ENCODE measurements around the gene VPS41. TPM values are rescaled to one million over a fixed set of nuclear protein-coding genes. Genes with fewer than 3 reads are reported as not detected.
"Not testable (repeated sequence)": the region's sequence is repeated elsewhere in the genome, so short reads cannot be mapped to it uniquely, and the experiment has no call there.

Gene VPS41
- total and polyA plus RNA-seq, 11 donors = 6.0 to 55.8 (median 42.8) TPM

DNA sequence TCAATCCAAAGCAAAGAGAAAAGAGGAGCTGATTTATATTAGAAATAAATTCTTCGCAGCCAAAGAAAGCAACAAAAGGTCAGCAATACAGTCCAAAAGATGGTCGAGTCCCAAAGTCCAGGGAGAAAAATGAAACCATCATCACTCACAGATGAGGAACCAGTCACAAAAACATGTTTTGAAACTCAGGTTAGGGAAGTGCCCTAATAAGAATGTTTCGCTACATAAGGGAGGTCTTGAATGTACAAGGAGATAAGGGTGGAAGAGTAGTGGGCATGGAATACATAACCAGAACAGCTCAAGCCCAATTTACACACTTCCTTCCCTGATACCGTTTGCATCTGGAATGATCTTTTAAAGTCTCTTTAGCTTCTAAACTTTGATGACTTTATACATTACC is 53.6 kb downstream of the VPS41 start:
- intact Hi-C loops (cut with DNase I) = no loop called here
- no peak overlapping the region for H3K4me3 ChIP-seq
- H3K4me1 ChIP-seq = peaks cover 0 to 5% (median 0%) of the 10 kb centered on the region in 12 donors
- no peak for TF ChIP-seq CTCF (IDR thresholded peaks at IDR 0.05)
- TF ChIP-seq POLR2A (IDR thresholded peaks at IDR 0.05) = no peak
- H3K27me3 ChIP-seq = no peaks in the 10 kb centered on the region
- ATAC-seq (no peak), DNase-seq (no peak)
- 69 to 89% (median 82%) methylated on average over 4 of the region's 4 CpGs for WGBS, 4 donors
- H3K36me3 ChIP-seq = no peaks in the 10 kb centered on the region
- H3K27ac ChIP-seq = no peak overlapping the region
- H3K9me3 ChIP-seq = no peaks in the 10 kb centered on the region

DNA sequence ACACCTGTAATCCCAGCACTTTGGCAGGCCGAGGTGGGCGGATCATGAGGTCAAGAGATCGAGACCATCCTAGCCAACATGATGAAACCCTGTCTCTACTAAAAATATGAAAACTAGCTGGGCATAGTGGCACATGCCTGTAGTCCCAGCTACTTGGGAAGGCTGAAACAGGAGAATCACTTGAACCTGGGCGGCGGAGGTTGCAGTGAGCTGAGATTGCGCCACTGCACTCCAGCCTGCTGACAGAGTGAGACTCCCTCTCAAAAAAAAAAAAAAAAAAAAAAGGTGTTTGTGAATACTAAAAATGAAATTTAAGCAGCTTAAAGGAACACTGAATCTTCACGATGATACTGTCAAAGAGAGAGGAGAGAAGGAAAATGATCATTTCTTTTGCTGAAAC is 54.0 kb downstream of the VPS41 start:
- H3K27me3 ChIP-seq; H3K4me1 ChIP-seq; H3K27ac ChIP-seq; H3K4me3 ChIP-seq; intact Hi-C loops (cut with DNase I); ATAC-seq; DNase-seq; H3K9me3 ChIP-seq; H3K36me3 ChIP-seq: not testable (repeated sequence)
- WGBS, 4 donors = 95 to 99% (median 96%) methylated on average over 7 of the region's 7 CpGs

- no peak for TF ChIP-seq CTCF (IDR thresholded peaks at IDR 0.05)
- no peak for TF ChIP-seq POLR2A (IDR thresholded peaks at IDR 0.05)
- Histone ChIP-seq H3K27ac (no peak overlapping the region), H3K4me3 (no peak overlapping the region), H3K4me1 (peaks cover 0 to 6% (median 0%) of the 10 kb centered on the region in 12 donors), H3K9me3 (no peaks in the 10 kb centered on the region), H3K27me3 (no peaks in the 10 kb centered on the region), H3K36me3 (peaks cover 0 to 6% (median 0%) of the 10 kb centered on the region in 9 donors)
- ATAC-seq = no peak
- 89 to 96% (median 91%) methylated on average over 2 of the region's 2 CpGs for WGBS, 4 donors
- intact Hi-C loops (cut with DNase I) = no loop called here
- no peak for DNase-seq
Measured at GRCh38 chr7:38851321-38851720, 57.7 kb downstream of the VPS41 start.

DNA sequence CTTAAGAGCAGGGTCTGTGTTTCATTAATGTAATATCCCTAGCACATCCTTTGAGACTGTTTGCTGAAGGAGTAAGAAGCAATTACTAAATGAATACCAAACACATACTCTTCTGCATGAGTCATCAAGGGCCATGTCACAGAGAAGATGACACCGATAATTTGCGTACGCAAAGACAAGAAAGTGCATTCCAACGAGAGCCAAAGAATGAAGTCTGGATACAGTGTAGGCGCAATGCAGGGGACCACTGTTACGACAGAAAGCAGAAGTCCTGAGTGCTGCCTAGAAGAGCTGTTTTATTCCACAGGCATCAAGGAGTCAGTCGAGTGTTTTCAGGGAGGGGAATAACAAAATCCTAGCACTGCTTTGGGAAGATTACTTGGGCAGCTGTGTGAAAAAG is 62.7 kb downstream of the VPS41 start:
- WGBS, 4 donors = 77 to 90% (median 83%) methylated on average over 7 of the region's 7 CpGs
- intact Hi-C loops (cut with DNase I) = no loop called here
- Histone ChIP-seq H3K36me3 (peaks cover 0 to 6% (median 0%) of the 10 kb centered on the region in 9 donors), H3K4me1 (peaks cover 0 to 6% (median 0%) of the 10 kb centered on the region in 12 donors), H3K27ac (no peak overlapping the region), H3K4me3 (no peak overlapping the region), H3K9me3 (no peaks in the 10 kb centered on the region), H3K27me3 (no peaks in the 10 kb centered on the region)
- DNase-seq (no peak), ATAC-seq (no peak)
- TF ChIP-seq CTCF (IDR thresholded peaks at IDR 0.05) (no peak), POLR2A (IDR thresholded peaks at IDR 0.05) (no peak)

GRCh38 chr7:38844952-38845563 is 63.9 kb downstream of the VPS41 start:
- no peaks in the 10 kb centered on the region for H3K27me3 ChIP-seq
- WGBS, 4 donors = 94 to 97% (median 95%) methylated on average over 8 of the region's 8 CpGs
- H3K9me3 ChIP-seq = no peaks in the 10 kb centered on the region
- intact Hi-C loops (cut with DNase I) = no loop called here
- H3K4me1 ChIP-seq = peaks cover 0 to 10% (median under 1%) of the 10 kb centered on the region in 12 donors
- H3K27ac ChIP-seq = no peak overlapping the region
- ATAC-seq (no peak), DNase-seq (no peak)
- TF ChIP-seq CTCF (IDR thresholded peaks at IDR 0.05) (no peak), POLR2A (IDR thresholded peaks at IDR 0.05) (no peak)
- H3K4me3 ChIP-seq = no peak overlapping the region
- H3K36me3 ChIP-seq = peaks cover 0 to 6% (median 0%) of the 10 kb centered on the region in 9 donors
